LoVo (cell line): ENCODE data around the gene PRSS22.

Experiments
- DNase-seq: peaks from one replicate; pipeline ENCODE4 v3.0.0-alpha.2; 2016; ENCODE audit warnings: low spot score

The PRSS22 gene, protein sequence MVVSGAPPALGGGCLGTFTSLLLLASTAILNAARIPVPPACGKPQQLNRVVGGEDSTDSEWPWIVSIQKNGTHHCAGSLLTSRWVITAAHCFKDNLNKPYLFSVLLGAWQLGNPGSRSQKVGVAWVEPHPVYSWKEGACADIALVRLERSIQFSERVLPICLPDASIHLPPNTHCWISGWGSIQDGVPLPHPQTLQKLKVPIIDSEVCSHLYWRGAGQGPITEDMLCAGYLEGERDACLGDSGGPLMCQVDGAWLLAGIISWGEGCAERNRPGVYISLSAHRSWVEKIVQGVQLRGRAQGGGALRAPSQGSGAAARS

DNA sequence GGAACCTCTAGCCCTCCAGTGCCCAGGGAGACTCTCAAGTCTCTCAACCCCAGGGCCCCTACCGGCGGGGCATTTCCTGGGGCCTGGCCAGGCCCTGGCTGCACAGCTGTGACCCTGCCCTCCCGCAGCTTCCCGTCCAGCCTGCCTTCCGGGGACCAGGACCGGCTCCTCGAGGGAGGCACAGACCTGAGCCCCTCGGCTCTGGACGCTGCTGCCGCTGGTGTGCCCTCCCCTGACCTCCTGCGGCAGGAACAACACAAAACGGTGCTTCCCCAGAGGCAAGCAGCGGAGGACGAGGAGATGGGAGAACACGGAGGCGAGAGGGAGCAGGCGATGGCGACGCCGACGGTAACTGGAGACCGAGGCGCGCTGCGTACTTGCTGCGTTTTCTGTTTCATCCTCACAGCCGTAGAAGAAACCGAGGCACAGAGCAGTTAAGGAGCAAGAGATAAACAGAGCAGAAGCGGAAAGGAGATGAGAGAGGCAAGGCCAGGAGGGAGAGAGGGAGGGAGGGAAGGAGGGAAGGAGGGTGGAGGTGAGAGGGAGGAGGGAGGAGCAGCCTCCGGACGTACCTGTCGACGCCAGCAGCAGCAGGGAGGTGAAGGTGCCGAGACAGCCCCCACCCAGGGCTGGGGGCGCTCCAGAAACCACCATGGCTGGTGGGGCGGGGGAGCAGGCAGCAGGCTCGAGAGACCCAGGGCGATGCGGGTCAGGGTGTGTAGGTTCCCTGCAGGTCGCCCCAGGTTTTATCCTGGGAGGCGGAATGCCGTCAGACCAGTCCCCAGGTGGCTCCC lies at the start of gene PRSS22:
PRSS22 (minus strand) TSS at position 720 of the 794 bp plus-strand sequence; CDS start at position 654, 66 bp downstream.
- DNase-seq = peak; percentile 69

DNA sequence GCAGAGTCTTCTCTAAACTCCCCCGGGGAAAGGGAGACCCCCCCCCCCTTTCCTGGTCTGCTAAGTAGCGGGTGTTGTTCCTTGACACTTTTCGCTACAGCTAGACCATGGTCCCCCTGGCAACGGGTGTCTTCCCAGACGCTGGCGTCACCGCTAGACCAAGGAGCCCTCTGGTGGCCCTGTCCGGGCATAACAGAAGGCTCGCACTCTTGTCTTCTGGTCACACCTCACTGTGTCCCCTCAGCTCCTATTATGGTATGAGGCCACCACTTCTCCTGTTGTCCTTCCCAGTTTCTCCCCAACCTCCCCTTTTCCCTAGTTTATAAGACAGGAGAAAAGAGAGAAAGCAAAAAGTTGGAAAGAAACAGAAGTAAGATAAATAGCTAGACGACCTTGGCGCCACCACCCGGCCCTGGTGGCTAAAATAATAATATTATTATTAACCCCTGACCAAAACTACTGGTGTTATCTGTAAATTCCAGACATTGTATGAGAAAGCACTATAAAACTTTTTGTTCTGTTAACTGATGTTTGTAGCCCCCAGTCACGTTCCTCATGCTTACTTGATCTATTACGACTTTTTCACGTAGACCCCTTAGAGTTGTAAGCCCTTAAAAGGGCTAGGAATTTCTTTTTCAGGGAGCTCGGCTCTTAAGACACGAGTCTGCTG lies 49.2 kb upstream of the PRSS22 start:
- peak; percentile 28 for DNase-seq

DNA sequence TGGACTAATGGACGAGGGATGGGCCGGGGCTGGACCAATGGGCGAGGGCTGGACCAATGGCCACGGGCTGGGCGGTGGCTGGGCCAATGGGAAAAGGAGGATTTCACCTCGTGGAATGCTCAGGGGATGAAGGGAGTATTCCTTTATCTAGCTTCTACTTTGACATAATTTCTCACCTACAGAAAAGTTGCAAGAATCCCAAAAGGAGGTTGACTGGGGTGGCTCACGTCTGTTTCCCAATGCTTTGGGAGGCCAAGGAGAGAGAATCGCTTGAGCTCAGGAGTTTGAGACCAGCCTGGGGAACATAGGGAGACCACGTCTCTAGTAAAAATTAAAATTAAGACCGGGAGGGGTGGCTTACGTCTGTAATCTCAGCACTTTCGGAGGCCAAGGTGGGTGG lies 48.0 kb upstream of the PRSS22 start:
- no peak for DNase-seq

DNA sequence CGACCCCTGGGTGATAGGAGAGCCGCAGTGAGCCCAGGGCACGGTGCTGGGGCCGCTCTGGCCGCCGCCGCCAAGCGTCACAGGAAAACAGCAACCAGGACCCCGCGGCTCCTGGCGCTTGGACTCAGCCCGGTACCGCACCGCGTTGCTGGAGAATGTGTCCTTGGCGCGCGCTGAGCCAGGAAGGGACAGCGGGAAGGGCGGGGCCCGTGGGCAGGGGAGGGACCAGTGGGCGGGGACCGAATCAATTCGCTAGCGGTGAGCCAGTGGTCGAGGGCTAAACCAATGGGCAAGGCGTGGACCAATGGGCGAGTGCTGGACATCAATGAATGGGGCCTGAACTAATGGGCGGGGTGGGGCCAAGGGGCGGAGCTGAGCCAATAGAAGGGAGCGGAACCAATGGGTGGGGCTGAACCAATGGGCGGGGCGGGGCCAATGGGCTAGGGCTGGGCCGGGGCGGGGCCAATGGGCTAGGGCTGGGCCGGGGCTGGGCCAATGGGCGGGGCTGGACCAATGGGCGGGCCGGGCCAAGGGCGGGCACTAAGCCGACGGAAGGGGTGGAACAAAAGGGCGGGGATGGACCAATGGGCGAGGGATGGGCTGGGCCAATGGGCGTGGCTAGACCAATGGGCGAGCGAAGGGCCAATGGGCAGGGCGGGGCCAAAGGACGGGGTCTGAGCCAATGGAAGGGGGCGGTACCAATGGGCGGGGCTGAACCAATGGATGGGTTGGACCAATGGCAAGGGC lies 47.4 kb upstream of the PRSS22 start:
- peak; percentile 98 for DNase-seq

DNA sequence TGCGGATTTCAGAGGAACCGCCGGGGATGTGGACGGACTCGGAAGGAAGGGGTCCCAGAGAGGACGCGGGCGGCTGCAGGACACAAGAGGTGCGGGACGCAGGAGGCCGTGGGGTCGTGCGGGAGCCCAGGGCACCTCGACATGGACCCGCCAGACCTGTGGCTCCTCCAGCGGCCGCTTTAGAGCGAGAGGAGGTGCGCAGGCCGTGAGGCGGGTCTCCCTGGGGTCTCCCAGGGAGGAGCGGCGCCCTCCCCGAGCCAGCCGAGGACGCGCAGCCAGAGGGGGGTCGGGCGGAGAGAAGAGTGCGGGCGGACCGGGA lies 46.9 kb upstream of the PRSS22 start:
- no peak for DNase-seq

DNA sequence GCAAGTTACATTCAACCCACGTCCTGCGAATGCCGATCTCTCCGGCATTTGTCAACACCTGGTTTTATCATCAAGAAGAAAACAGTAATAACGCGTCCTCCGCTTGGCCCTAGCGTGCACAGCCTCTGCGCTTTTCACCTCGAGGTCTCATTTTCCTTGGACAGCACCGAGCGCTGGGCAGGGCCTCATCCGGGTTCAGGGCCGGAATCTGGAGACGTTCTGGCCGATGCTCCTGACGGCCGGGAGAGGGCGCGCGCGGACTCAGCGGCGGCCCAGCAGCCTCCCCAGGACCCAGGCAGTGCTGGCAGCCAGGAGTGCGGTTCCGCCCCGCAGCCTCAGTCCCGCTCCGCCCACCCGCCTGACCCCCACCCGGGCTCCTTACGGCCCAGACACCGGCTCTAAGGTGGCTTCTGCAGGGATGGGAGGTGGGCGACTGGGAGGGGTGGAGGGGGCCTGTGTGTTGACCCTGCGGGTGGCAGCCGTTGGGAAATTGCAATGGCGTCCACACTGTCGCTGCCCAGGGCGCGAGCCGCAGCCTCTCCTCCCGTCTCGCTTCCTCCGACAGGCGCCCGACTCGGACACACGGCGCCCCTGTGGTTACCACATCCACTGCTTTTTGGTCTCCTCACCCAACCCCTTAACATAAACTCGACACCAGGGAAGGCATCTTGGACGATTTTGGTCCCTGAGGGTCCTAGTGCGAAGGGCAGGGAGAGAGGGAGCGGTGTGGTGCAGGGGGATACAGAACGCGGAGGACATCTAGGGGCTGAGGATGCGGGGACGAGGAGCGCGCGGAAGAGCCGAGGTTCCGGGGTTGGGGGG lies 46.3 kb upstream of the PRSS22 start:
- peak; percentile 94 for DNase-seq

DNA sequence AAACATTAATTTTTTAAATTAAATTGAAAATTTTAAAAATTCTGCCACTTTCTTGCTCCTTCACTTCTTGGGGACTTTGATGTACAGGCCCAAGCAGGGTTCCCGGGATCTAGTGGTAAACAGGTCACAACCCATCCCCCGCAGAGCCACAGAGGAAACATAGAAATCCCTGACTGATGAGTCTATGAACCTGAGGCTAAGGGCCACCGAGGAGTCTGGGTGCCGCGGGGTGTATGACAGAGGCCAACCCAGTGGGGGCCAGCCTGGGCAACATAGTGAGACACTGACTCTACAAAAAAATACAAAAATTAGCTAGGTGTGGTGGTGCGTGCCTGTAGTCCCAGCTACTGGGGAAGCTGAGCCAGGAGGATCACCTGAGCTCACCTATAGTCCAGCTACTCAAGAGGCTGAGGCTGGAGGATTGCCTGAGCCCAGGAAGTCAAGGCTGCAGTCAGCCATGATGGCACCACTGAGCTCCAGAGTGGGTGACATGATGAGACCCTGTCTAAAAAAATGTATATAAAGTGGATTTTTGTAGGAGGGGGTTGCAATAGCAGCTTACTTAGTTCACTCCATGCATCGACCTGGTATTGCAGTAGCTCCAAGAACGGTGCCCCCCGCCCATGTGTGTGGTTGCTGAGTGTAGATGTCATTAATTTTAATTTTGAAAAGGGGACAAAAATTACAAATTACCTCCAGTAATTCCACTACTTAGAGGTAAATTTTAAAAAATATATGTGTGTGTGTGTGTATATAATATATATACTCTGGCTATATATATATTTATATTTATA lies 44.6 kb upstream of the PRSS22 start:
- DNase-seq = no peak

DNA sequence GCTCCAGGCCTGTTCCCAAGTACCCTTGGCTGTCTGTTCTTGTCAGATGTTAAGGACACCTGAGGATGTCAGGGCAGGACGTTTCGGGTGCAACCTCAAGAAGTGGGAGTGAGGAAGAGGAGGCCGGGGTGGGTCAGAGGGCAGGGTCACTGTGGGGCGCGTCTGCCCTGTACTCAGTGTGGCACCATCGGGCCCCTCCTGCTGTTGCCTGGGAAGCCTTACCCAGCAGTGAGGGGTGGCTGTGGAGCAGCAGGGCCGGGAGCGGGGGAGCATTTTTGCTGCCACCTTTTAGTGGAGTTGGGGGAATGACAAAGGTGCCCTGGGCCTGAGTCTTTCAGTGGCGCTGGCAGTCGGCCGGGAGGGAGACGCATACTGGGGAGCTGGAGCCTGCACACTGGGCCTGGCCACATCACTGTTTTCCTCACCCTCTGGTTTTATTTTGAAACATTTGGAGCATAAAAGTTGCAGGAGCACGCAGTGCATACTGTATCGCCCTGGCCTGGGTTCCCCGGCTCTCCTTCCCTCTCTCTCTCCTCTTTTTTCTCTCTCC lies 42.6 kb upstream of the PRSS22 start:
- DNase-seq = no peak

DNA sequence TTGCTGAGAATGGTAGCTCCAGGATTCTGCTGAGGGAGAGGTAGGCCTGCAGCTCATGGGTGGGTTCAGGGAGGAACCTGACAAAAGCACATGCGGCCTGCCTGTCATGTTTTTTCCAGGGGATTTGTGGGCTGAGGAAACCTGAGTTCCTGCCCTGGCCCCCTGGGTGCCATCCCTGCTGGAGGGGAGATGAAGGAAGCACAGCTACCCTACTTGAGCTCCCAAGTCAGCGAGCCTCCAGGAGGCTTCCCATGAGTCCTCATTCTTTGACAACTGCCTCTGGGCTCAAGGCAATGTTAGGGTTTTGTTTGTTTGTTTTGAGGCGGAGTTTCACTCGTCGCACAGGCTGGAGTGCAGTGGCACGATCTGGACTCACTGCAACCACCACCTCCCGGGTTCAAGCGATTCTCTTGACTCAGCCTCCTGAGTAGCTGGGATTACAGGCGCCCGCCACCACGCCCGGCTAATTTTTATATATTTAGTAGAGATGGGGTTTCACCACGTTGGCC lies 41.6 kb upstream of the PRSS22 start:
- DNase-seq = no peak

DNA sequence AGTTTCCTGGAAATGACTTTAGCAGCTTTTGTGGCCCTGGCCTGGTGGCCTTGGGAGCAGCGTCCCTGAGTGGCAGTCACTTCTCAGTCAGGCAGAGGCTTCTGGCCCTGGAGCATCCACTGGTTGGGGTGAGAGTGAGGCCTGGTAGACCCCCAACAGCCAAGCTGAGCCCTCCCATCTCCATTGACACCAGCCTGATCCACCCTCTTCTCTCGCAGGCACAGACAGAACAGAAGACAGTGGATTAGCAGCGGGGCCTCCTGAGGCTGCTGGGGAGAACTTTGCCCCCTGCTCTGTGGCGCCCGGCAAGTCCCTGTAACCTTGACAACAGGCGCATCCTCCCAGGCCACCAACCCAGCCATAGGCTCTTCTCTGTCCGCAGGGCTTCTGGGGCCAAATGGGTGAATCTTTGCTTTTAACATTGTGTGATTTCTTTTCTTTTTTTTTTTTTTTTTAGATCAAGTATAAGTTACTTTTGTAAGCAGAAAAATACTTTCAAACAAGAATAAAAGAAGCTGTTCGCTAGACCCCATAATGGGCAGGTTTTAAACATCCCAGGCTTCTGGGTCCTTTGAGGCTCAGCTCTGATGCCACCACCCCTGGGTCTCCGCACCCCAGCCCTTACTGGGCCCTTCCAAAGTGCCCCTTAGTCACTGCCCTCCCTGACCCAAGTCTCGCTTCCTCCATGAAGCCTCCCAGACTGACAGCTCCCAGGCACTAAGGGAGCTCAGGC lies 41.0 kb upstream of the PRSS22 start:
- no peak for DNase-seq

DNA sequence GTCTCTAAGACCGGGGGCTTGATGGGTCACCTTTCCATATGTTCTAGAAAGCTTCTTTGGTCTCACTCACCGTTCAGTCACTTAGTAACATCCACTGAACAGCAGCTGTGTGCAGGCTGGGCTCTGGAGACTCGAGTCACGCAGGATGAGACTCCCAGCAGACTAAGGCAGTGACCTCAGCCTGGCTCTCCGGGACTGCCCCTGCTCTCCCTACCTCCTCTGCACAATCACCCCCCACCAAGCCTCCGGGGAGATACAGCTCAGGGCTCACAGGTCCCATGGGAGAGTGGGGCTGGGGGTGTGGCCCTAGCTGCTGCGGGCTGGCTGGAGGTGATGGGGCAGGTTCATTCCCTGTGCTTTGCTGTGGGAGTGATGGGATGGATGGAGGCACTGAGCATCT lies 39.1 kb upstream of the PRSS22 start:
- DNase-seq = no peak

DNA sequence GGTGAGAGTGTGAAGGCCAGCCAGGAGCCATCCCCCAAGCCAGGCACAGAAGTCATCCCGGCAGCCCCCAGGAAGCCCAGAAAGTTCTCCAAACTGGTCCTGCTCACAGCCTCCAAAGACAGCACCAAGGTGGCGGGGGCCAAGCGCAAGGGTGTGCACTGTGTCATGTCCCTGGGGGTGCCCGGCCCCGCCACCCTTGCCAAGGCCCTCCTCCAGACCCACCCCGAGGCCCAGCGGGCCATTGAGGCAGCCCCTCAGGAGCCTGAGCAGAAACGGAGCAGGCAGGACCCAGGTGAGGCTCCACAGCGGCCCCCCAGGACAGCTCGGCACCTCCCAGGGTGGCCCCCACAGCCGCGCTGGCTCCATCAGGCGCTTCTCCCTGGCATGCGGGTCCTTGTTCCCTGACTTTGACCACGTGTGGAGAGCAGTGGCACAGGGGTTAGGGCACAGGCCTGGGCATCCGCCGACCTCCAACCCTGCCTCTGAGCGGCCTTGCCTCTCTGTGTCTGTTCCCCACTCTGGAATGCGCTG lies 38.6 kb upstream of the PRSS22 start:
- DNase-seq = no peak

DNA sequence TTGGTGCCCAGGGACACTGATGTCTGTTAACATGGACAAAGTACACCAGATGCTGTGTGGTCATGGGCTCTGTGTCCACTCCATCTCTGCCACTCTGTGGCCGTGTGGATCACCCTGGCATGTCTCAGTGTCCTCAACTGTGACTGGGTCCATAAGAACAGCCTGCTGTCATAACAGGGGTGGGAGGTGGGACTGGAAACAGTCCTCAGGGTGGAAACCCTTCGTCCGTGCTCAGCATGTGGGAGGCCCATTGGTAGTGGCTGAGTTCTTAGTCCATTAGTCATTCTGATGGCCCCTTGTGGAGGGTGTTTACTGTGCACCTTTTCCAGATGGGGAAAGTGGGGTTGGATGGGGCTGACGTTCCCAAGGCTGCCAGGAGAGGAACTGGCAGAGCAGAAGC lies 37.8 kb upstream of the PRSS22 start:
- no peak for DNase-seq

DNA sequence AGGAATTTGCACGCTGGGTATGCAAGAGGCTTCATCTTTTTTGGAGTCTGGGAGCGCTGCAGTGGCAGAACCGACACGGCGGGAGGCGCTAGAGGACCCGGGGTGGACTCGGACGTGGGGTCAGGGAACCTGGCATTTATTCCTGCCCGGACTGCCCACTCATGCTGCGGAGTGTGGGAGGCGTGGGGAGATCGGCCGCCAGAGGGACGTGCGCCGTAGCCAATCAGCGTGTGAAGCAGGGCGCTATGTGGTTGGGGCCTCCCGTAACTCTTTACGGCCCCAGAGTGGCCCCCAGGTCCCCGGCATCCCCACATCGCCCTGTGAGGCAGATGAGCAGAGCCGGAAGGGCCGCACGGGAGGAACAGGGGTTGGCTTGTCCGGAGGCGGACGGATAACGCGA lies 36.3 kb upstream of the PRSS22 start:
- DNase-seq = no peak

DNA sequence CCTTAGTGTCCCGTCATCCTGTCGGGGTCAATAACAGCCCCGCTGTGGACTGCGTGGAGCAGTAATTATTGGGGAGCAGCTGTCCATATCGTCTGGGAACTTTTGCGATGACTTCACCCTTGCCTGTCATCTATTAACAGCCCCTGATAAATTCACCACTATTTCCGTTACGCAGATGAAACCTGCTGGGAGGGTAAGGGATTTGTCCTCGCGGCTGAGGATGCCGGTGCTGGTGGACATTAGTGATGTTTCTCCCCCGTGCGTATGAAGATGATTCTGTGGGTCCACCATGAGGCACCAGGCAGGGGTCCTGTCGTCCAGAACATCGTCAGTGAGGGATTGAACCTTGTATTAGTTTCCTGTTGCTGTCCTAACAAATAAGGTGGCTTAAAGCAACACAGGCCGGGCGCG lies 26.1 kb upstream of the PRSS22 start:
- DNase-seq = no peak

DNA sequence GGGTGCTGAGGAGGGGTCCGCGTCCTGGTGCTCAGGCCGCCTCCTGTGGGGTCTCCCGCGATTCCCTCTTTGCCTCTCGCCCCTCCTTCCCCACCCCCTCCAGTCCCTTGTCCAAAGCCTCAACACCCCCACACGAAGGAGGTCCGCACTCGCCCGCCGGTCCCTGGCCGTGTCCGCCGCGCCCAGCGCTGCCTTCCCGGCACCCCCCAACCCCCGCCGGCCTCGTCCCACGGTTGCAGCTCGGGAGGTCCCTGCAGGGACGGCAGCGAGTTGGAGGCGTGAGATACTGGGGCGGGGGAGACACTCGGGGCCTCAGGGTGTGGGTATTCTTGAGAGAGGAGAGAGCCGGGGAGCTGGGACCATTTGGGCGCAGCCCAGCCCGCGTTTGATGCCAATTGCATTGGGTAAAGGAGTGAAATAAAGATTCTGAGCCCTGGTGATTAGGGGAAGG lies 25.5 kb upstream of the PRSS22 start:
- no peak for DNase-seq

DNA sequence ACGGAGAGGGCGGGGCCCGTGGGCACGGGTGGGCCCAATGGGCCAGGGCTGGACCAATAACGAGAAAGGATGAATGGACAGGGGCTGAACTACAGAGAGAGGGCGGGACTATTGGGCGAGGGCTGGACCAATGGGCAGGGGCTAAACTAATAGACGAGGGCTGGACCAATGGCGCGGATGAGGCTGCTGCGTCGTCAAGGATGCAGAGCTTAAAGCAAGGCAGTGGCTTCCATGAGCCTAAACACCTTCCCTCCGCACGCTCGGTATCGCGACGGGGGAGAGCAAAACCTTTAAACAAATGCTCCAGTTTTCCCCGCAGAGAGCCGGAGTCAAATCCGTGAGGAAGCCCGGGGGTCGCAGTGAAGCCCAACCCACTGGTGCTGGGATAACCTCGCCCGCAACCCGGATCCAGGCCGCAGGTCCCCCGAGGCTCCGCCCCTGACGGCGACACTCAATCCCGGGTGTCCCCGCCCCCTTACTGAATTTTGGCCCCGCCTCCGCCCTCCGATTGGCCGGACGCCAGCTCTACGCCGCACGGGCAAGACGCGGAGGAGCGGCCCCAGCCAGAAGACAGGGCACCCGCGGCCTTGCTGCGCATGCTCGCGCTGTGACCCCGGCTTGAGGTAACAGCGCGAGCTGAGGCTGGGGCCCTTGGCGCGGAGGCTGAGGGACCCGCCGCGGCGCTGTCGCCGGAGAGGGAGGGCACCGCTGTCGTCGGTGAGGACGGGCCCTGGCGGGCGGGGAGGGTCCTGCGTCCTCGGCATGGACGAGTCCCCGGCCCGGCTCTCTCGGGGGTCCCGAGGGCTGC lies 24.9 kb upstream of the PRSS22 start, which contains the start of gene FLYWCH2:
FLYWCH2 (plus strand) TSS at position 566 of the 808 bp plus-strand sequence. CDS start 13,235 bp downstream, outside the sequence.
- peak; percentile 96 for DNase-seq
